ENCODE data around the gene FXYD6.

The FXYD6 gene

DNA sequence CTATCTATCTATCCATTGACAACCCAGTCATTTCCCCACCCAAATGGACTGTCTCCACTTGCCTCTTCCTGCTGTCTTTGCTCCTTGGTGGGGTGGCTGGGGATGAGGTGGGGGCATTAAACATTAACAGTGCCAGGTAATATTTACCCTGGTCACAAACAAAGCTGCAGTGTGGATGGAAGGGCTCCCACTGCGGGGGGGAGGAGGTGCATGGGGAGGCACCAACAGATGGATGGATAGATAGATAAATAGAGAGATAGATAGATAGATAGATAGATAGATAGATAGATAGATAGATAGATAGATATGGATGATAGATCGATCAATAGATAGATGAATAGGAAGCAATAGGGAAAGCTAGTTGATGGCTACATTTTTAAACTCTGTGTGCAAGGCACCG is 49.6 kb downstream of the FXYD6 start:
- no peak for DNase-seq

DNA sequence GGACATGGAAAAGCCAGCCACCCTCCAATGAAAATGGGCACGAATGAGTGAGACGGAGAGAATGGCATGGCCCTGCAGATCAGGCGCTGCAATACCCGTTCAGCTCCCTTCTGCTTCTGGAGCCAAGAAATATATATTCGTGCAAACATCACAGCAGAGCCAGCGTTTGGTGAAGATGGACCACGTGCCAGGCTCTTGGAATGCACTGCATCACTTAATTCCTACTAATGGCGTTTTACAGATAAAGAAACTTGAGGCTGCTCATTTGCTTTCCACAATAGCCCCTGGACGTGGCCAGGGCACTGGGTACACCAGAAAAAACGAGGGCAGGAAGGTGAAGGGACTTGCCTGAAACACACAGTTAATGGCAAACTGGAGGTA is 50.3 kb downstream of the FXYD6 start:
- no peak for DNase-seq

DNA sequence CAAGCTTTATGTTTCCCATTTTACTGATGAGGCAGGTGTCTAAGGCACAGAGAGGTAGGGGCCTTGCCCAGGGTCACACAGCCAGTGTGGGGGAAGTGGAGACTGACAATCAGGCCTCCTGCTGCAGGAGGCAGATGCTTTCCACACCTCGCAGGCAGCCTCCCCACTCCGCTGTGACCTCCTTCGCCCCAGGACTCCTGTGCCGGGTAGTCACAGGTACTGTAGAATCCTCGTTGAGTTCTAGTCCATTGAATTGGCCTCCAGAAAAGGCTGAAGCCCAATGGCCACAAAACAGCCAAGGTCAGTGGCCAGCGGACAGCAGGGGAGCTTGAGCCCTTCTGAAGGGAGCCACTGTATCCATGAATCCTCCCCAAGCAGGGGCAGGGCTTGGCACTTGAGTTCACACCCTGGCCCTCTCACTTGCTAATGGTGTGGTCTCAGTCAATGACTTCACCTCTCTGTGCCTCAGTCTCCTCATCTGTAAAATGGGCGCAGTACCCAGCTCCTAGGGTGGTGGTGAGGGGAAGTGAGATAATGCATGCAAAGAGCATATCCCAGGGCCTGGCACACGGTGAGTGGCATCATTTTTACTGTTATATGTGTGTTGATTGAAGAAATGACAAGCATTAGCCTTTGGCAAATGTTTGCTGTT is 50.8 kb downstream of the FXYD6 start:
- DNase-seq = no peak

DNA sequence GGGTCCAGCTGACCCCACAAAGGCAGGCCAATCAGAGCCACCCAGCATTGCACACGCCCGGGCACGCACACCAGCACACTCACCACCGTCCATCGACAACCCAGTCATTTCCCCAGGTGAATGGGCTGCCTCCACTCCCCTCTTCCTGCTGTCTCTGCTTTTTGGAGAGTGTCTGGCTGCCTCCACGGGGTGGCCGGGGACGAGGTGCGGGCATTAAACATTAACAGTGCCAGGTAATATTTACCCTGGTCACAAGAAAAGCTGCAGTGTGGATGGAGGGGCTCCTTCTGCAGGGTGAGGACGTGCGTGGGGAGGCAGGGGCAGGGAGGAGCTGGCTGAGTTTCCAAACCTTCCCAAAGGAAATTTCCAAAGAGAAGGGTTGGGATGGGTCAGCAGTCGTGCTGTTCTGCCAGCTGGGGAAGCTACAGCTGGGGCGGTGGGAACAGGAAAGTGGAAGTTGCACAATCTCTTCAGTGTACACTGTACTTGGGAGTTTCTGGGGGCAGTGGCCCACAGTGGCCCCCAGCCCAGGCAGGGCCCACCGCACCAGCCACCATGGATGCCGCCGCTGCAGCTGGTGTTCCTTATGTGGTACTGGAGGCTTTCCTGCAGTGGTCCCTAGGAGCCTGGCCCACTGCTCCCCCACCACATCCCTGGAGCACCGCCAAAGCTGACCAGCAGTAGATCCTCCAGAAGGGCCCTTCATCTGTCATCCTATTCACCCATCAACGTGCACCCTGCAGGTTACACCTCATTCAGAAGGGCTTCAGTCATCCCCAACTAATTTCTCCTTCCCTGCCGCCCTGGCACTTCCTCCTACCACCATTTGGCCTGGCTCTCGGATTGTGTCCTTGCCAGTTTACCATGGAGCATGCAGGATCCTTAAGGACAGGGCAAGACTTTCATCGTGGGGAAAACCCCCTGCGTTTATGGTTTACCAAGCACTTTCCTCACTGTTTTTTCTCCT is 51.6 kb downstream of the FXYD6 start, which contains the start of gene FXYD2:
Gene FXYD2 (minus strand): TSS at position 174 of the 967 bp plus-strand sequence. CDS start 66 bp downstream, at position 108.
- no peak for DNase-seq

DNA sequence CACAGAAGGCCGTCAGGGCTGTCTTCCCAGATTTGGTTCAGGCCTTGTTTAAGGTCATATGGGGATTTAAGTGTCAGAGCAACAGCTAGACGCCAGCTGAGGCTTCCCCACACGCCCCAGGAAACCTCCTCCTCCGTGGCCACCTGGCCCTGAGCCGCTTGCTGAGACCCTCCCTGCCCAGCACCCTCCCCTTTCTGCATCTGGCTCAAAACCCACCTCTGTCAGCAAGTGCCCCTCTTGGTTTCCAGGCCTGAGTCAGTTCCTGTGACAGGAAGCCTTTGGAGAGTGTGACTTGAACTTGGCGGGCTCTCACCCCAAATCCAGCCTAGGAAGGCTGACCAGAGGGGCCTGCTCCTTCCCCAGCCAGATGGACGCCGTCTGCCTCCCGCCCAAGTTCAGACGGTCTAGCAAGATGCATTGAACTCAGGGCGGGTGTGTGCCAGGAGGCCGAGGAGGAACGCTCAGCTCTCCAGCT is 52.5 kb downstream of the FXYD6 start:
- DNase-seq = no peak

DNA sequence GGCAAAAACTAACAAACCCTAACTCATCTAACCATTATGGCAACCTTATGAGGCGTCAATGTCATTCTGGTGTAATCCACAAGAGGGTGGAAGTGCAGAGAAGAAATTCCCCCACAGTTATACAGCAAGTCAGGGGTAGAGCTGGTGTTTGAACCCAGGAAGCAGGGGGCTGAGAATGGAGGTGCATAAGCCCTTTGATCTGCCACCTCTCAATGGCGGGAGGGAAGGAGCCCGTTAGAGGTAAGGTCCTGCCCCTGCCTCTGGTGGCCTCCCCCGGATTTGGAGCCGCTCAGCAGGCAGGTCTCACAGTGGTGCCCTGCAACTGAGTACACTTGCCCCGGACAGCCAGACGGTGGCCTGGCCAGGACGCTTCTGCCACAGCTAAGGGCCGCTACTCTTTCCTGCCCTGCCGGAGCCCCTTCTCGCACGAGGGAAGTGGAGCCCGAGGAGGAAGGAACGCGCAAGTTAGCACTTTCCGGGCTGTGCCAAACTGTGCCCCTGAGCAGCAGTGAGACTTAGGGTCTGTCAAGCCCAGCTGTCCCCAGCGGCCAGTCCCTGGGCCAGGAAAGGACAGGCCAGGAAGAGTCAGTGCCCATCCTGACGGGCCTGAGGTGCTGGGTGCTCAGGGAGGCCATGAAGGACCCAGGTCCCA is 53.0 kb downstream of the FXYD6 start:
- no peak for DNase-seq

DNA sequence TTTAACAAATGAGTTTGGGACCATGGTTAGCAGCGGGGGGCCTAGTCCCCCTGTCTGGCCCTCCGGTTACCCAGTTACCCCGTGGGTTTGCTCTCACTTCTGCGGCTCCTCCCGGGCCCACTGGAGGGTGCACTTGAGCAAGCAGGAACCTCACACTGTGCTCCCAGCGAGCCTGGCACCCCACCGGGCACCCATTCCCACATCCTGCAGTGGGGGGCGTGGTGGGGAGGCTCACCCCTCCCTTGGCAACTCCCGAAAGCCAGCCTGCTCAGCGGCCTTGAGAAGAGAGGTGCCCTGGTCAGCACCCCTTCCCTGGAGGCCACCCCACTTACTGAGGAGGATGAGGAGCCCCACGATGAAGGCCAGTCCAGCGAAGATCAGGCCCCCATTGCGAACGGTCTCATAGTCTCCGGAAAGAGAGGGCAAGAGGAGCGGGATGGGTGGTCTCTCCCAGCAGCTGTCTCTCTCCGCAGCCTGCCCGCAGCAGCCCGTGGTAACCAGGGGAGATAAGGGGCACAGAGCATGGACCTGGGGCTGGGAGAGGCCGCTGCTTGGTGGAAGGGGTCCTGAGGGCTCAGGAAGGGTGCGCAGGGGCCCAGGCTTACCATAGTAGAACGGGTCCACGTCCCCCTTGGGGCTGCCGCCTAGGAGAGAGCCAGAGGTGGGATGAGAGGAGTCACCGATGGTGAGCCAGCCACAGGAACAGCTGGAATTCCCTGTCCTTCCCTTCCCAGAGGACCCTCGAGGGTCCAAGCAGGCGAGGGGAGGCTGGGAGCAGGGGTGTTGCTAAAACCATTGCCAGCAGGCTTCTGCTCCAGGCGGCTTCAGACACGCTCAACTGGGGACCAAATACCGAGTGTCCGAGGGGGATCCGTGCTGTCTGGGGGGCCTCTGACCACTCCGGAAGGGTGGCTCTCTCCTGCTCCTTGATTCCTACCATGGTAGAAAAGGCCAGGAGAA is 54.1 kb downstream of the FXYD6 start:
- no peak for DNase-seq

DNA sequence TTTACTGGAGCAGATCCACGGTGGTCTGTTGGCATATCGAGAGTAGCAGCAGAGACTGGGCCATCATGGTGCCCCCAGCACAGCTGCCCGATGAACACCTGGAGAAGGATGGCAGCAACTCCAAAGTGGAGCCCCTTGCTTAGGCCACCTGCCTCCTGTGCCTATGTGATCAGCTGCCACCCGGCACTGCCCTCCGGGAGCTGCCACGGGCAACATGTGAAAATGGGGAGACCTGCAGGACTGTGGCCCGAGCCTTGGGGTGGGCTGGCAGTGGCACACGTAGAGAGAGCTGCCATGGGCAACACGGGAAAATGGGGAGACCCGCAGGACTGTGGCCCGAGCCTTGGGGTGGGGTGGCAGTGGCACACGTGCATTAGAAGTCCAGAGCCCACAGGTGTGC is 55.0 kb downstream of the FXYD6 start:
- no peak for DNase-seq

DNA sequence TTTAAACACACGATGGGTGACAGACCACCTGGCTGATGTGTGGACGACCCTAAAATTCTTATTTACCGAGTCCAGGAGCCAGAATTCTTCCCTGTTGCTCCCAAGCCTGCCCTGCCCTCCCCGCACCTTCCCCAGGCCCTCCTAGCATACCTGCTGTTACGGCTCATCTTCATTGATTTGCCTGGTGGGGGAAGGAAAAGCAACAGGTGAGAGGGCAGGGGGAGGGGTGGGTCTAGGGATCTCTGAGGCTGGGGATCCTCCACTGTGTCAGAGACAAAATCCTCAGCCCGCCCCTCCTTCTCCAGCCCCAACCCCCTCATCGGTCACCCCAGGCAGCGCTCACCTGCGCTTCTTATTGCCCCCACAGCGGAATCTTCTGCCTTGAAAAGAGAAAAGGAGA is 55.9 kb downstream of the FXYD6 start:
- DNase-seq = no peak

DNA sequence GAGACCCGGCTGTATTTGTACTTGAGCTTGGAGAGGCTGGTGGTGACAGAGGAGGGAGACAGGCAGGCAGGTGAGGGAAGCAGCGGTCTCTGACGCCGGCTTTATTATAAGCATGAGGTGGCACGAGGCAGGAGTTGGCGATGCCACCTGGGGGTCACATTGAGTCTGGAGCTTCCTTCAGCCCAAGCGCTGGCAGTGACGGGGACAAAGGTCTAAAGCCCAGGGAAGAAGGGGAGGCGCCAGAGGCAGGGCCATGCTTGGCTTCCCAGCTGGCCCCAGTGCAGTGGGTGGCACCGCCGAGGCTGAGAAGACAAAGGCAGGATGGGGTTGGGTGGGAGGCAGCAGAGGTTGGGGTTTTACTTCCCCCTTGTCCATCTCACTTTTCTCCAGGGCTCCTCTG is 56.4 kb downstream of the FXYD6 start:
- DNase-seq = peak; percentile 93

DNA sequence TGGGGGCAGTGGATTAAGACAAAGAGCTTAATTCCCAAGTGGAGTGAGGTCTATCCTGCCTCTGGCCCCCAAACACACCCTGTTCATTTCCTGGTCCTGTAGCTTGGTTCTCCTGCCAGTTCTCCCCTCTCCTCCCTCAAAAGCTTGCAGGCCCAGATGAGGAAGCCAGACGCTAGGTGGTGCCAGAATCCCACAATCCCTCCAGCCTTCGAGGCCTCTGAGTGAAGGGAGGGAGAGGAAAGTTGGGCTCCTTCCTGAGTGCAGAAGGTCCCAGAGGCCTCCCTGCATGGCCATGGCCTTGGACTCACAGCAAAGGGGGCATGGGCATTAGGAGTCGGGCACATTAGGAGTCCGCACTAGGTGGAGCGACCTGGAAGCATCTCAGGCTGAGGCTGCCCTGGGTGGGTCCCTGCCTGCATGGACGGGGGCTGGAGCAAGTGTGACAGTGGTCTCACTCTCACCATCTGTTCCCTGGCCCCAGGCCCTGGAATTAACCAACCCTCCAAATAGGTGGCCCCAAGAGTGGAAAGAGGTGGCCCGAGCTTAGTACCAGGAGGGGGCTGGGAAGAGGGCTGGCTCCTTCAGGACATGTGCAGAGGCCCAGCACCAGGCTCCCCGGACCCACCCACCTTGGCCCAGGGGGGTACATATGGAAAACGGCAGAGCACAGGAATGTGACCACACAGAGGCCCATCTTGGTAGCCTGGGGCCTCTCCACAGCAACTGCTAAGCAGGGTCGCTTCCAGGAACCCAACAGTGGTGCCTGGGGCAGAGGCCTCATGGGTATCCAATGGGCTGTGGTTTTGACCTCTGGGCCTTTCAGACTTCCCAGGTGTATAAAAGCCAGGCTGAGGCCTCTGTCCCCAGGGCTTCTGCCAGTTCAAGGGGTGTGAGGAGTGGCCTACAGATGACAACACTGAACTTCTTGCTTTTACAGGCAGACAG is 57.1 kb downstream of the FXYD6 start:
- DNase-seq = no peak

DNA sequence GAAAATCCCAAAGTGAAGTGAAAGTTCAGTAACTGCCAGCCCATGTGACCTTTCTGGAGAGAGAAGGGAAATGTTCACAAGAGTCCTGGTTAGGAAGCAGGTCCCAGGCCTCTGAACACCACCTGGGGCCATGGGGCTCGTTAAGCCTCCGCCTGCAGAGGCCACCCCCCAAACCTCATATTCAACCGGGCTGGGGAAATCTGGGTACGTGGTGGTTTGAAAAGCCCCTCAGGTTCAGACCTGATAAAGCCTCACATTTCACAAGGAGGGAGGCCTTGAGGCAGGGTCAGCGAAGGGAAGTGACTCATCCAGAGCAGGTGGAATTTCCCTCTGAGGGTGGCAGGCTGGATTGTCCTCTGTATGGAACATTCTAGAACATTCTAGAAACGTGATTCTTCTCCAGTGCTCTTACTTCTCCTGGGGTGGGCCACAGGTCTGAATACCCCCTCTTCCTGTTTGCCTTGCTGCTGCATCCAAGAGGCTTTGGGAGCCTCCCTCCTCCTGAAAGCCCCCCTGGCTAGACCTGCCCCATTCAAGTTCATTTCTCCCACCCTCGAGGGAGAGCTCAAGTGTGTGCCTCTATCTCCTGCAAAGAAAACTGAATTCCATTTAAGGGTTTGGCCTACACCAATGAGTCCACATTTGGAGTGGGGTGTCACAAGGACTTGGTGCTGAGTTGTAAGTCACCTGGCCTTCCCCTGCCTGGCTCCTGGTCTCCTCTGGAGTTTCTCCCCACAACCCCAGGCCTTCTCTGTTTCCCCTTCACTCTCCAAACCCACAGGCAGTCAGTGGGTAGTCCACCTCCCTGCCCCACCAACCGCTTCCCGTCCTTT is 58.2 kb downstream of the FXYD6 start:
- DNase-seq = no peak

DNA sequence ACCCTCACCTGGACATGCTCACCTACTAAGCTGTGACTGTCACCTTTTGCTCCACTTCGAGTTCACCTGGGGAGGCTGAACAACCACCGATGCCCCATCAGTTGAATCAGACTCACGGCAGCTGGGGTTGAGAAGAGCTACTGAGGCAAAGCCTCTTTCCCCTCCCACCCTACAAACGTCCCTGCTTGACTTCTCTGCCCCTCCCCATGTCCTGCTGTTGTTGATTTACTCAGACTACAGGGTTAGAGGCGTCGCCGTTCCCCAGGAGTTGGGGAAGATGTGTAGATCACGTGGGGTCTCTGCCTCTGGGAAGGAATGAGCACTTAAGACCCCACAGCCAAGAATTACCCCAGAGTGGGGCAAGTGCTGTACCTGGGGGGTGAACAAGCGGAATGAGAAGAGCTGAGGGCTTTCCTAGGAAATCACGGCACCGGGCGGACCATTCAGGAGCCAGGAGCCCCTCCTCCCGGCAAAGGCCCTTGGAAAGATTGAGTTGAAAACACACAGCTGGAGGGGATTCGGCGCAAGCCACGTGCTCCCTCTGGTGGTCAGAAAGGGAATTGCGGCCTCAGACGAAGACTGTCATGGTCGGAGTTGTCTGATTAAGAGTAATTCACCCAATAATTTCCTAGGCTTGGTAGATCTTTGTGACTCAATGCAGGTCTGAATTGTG is 59.0 kb downstream of the FXYD6 start:
- DNase-seq = peak; percentile 82

DNA sequence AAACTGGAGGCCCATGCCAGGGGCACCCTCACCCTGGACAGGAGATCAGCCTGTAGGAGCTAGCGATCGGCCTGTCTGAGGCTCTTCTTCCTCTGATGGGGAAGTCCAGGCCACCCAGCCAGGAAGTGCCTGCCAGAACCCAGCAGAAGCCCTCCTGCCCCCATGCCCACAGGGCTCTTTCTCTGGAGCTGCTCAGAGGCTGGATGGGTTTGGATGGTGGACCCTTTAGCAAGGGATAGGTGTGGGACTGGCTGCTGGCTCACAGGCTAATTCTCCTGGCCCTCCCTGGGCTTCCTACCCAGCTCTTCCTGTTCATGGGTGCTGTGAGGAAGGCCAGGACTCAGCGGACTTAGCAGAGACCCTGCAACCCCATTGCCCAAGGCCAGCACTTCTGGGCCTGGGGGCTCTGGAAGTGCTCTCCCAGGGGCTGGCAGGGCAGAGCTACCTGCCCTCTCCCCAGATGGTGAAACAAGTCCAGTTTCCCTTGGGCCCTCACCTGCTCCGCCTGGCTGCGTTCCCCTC is 59.6 kb downstream of the FXYD6 start:
- DNase-seq = no peak

DNA sequence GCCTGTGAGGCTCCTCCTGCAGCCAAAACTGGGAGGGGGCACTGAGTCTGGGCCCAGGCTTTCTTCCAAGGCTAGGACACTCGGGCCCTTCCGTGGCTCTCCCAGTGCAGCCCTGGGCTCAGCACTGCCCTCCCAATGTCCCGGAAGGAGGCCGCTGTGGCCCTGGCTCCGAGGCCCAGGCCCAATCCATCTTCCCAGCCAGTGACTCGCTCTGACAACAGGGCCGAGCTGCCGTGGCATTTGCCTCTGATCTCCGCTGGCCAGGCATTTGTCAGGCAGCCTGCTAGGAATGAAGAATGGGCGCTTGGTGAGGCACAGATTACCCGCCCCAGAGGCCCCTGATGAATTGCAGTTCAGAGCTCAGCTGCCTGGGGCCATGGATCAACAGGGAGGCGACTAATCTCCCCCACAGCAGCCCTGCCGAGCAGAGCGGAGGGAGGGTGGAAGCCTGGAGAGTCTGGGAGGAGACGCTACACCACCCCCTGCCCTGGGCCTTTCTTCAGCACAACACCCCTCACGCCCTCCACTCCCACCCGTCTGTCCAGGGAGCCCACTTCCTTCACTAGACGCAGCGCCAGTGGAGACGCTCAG is 60.2 kb downstream of the FXYD6 start:
- no peak for DNase-seq

DNA sequence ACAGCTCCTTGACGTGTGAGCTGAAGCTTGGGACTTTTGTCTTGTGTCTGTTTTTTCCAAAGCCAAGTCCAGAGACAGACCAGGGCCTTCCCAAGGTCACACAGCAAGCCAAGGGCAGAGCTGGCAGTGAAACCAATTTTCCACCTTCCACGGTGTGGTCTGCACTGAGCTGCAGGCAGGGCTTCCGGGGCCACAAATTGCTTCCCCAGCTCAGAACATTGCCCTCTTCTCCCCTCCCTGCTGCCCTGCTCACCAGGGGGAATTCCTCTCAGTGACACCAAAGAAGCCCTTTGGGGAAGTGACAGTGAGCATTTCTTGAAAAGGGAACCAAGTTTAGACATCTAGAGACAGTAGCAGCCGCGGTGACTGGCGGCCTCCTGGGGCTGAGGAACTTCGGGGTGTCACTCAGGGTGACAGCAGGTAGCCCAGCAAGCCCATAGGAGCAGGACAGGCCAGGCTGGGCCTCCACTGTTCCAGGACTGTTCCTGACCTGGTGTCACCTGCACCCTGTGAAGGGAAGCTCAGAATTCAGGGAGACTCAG is 61.1 kb downstream of the FXYD6 start:
- no peak for DNase-seq

DNA sequence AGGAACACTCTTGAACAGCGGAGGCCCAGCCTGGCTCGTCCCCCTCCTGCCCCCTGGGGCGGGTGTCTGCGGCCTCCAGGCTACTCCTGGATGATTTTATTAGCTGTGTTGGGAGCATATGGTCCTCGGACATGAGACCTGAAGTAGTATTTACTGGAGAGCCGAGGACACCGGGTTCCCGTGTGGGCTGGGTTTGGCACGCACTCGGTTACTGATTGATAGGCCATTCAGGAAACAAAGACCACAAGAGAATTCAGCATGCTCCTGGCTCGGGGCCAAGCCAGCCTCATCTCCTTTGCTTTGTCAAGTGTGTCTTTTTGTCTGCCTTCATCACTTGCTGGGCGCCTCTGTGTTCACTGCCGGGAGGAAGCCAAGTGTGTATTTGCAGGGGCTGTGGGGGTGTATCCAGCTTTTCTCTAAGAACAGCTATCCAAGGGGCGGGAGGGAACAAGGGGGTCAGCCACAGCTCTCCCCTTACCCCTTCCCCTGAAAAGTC is 61.6 kb downstream of the FXYD6 start:
- DNase-seq = peak; percentile 96

DNA sequence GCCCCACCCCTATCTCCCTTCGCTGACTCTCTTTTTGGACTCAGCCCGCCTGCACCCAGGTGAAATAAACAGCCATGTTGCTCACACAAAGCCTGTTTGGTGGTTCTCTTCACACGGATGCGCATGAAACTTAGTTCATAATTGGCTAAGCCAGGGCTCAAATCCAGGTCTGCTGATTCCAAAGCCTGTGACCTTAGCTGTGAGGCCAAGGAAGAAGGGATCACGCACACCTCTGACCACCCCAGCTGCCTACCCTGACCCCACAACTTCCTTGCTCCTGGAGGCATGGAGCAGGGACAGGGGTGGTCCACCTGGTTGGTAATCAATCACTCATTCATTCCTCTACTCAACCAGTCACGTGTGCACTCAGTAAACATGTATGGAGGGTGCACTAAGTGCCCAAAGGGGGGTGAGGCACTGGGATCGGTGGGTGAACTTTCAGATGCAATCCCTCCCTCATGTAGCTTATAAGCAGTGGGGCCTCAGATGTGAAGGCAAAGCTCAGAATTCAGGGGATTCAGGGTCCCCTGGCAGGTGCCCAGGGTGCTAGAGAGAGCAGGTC is 62.2 kb downstream of the FXYD6 start:
- DNase-seq = no peak
